ENCODE measurements around the gene ZIC5. TPM values are rescaled to one million over a fixed set of nuclear protein-coding genes. Genes with fewer than 3 reads are reported as not detected.

Gene ZIC5
- total and polyA plus RNA-seq, 9 of the 15 experiments (the other 6 are each of a cell fraction or from before 2014, with no cell fraction given) = 0.57 to 2.0 (median 1.1) TPM

- POLR2A ChIA-PET = interaction anchor here (0.6 to 1.0 kb wide), 2 partner anchors 279 to 294 kb away, joined by 3 to 4 read pairs; no protein-coding TSS in a partner anchor
- no peaks in the 10 kb centered on the region for H4K20me1 ChIP-seq (replicated peaks; ENCODE audit: control insufficient read depth, insufficient read depth, low read length)
- no peak overlapping the region for H3K9ac ChIP-seq (ENCODE audit: insufficient read depth in 1 of 2, low read depth in 2 of 2, low read length in 2 of 2)
- no peak for DNase-seq (ENCODE audit: extremely low read depth in 1 of 4, low spot score in 3 of 4)
- no peak overlapping the region for H3K27ac ChIP-seq (ENCODE audit: extremely low read depth, low read depth, low read length)
- CTCF ChIA-PET (ENCODE audit: low intra/inter-chr PET ratio) = no interaction called here
- peak; percentile 48; the same call in 2 of the 3 replicates for ATAC-seq
- no peak overlapping the region for H3K4me3 ChIP-seq
- no peaks in the 10 kb centered on the region; a peak in 1 of 5 replicates for H3K4me1 ChIP-seq (replicated peaks in 1 of 2; ENCODE audit: control insufficient read depth in 2 of 2, insufficient read depth in 2 of 2, low read length in 2 of 2)
- no peaks in the 10 kb centered on the region for H3K79me2 ChIP-seq (ENCODE audit: control insufficient read depth, insufficient read depth, low read length)
- TF ChIP-seq MAFG (tag; conservative IDR thresholded peaks at IDR 0.05) (no peak), MAZ (CRISPR knock-in tag; conservative IDR thresholded peaks at IDR 0.05 in 1 of 2, IDR thresholded peaks at IDR 0.05 in 1 of 2) (no peak), FOS (IDR thresholded peaks at IDR 0.05; ENCODE audit: extremely low read depth, insufficient read length) (no peak), ZNF311 (CRISPR knock-in tag; IDR thresholded peaks at IDR 0.05) (no peak), RNF2 (IDR thresholded peaks at IDR 0.05) (no peak), SAFB (IDR thresholded peaks at IDR 0.05; ENCODE audit: borderline replicate concordance, low read depth, low read length) (no peak), ESRRB (CRISPR knock-in tag; IDR thresholded peaks at IDR 0.05; ENCODE audit: borderline replicate concordance) (no peak), CREB1 (IDR thresholded peaks at IDR 0.05) (no peak), CREB1 (CRISPR knock-in tag; IDR thresholded peaks at IDR 0.05) (no peak)
- intact Hi-C loops (cut with micrococcal nuclease) (no loop called here), in situ Hi-C loops (cut with MboI) (no loop called here)
- WGBS (ENCODE audit: insufficient coverage, low coverage, missing lambda C conversion rate) = 7% methylated on average over 7 of the region's 8 CpGs
- H3K9me1 ChIP-seq (ENCODE audit: control insufficient read depth, insufficient read depth, low read length) = no peaks in the 10 kb centered on the region
- no TSS peak for BruUV-seq (replicated peaks)
- FAIRE-seq = no peak
- no peak overlapping the region for H3K4me2 ChIP-seq (ENCODE audit: insufficient read depth, low read length)
- no peaks in the 10 kb centered on the region for H3K9me3 ChIP-seq (replicated peaks; ENCODE audit: control insufficient read depth, insufficient read depth, low read depth, low read length)
- H2AFZ ChIP-seq (ENCODE audit: low read depth, low read length) = no peak overlapping the region
- H3K36me3 ChIP-seq (ENCODE audit: control insufficient read depth, insufficient read depth, low read length) = no peaks in the 10 kb centered on the region
- peaks cover 8 to 34% of the 10 kb centered on the region in 2 experiments; a peak in 4 of 5 replicates for H3K27me3 ChIP-seq (ENCODE audit: control insufficient read depth in 2 of 2, insufficient read depth in 2 of 2, low read length in 2 of 2)
These were observed 21.7 kb downstream of the ZIC5 start for GRCh38 chr13:99949679-99950413.

All from K562 (cell line).